Gastroesophageal sphincter (tissue), 4 donors: ENCODE data around the gene PHF5A. TPM values are rescaled to one million over a fixed set of nuclear protein-coding genes. Genes with fewer than 3 reads are reported as not detected.
A peak's percentile ranks its signal among the peaks of the same experiment; 100 is the strongest.

ENCODE experiments used
- ATAC-seq: fragments of 150-250 bp; one replicate; pipeline ENCODE4 v1.9.1; 2016; ENCODE audit warnings: mild to moderate bottlenecking, moderate library complexity
- H3K27ac ChIP-seq, 4 donors: fragments of 200-600 bp; sonication (generic) in 3 of 4; 1 replicate in 3 of 4; 2 replicates in 1 of 4; pipeline ENCODE4 v1.5.1; 2016 to 2019
- H3K27me3 ChIP-seq: fragments of 200-600 bp; sonication (generic); one replicate; pipeline ENCODE4 v1.5.1; 2019
- H3K36me3 ChIP-seq, 2 donors: fragments of 200-600 bp; sonication (generic); one replicate each; pipeline ENCODE4 v1.5.1; 2019; ENCODE audit warnings: control low read depth in 1 of 2
- H3K4me1 ChIP-seq, 3 donors: fragments of 200-600 bp; sonication (generic); 1 replicate in 2 of 3; 2 replicates in 1 of 3; pipeline ENCODE4 v1.5.1; 2016 to 2019; ENCODE audit warnings: control low read depth in 2 of 3
- H3K4me3 ChIP-seq, 2 donors: fragments of 200-600 bp; sonication (generic); one replicate each; pipeline ENCODE4 v1.5.1; 2019; ENCODE audit warnings: mild to moderate bottlenecking in 1 of 2, moderate library complexity in 1 of 2
- H3K9me3 ChIP-seq, 3 donors: fragments of 200-600 bp; sonication (generic); one replicate each; pipeline ENCODE4 v1.5.1; 2017 to 2019; ENCODE audit warnings: control low read depth in 2 of 3
- CTCF ChIP-seq, 4 experiments: fragments of 200-600 bp in 2 of 4; fragments of 450-650 bp in 2 of 4; sonication (generic) in 1 of 4; IDR thresholded peaks; one replicate each; pipeline ENCODE4 v1.5.1; 2017 to 2019; ENCODE audit warnings: antibody characterized with exemption in 4 of 4, mild to moderate bottlenecking in 2 of 4, moderate library complexity in 2 of 4
- EP300 ChIP-seq: sonication (generic); formaldehyde crosslinking; IDR thresholded peaks from one replicate; pipeline ENCODE4 v1.6.1; 2017; ENCODE audit warnings: antibody characterized with exemption, mild to moderate bottlenecking
- POLR2A ChIP-seq, 2 donors: fragments of 450-650 bp; IDR thresholded peaks; one replicate each; pipeline ENCODE4 v1.6.1; 2017; ENCODE audit warnings: antibody characterized with exemption in 2 of 2, mild to moderate bottlenecking in 2 of 2, moderate library complexity in 1 of 2
- POLR2AphosphoS5 ChIP-seq: sonication (generic); formaldehyde crosslinking; IDR thresholded peaks from one replicate; pipeline ENCODE4 v1.6.1; 2017; ENCODE audit warnings: antibody characterized with exemption
- WGBS, 2 donors: methylation state at CpG; one replicate each; pipeline ENCODE4 v1.1.5; 2018; ENCODE audit warnings: low coverage in 1 of 2; 5-methylcytosine and 5-hydroxymethylcytosine counted together
- total RNA-seq, 4 donors: library from RNA; depleted of rRNA; stranded (reverse); fragments of >200 nt; gene quantifications; one replicate each; pipeline ENCODE4 v1.1.0, GENCODE V29; 2016

PHF5A gene
- total RNA-seq, 4 donors from 2014 or later, result 26.7 to 44.5 (median 39.2) TPM

GRCh38 chr22:41491374-41492100 is 23.0 kb upstream of the PHF5A start:
- ATAC-seq, result peak; percentile 56
- no peak overlapping the region for H3K4me3 ChIP-seq
- H3K27ac ChIP-seq, result peak overlapping the region; percentile 76 to 88 (median 82)
- TF ChIP-seq POLR2A (IDR thresholded peaks at IDR 0.05), result no peak
- peak; percentile 84 for TF ChIP-seq POLR2AphosphoS5
- TF ChIP-seq EP300, result no peak
- WGBS, 2 donors, result 24 to 40% methylated on average over 4 to 5 of the region's 5 CpGs
- H3K36me3 ChIP-seq, result peaks cover 0 to 7% of the 10 kb centered on the region in 2 donors
- H3K4me1 ChIP-seq, result peaks cover 17 to 95% (median 33%) of the 10 kb centered on the region in 3 donors
- H3K9me3 ChIP-seq, result no peaks in the 10 kb centered on the region
- no peaks in the 10 kb centered on the region for H3K27me3 ChIP-seq

GRCh38 chr22:41488596-41489385 is 20.3 kb upstream of the PHF5A start:
- no peaks in the 10 kb centered on the region for H3K36me3 ChIP-seq
- no peaks in the 10 kb centered on the region for H3K9me3 ChIP-seq
- WGBS, 2 donors, result 44% methylated on average over 3 of the region's 3 CpGs; no CpG with 5 or more reads in 1 of the 2 donors
- TF ChIP-seq POLR2AphosphoS5 (no peak), CTCF (IDR thresholded peaks at IDR 0.05) (no peak), EP300 (no peak), POLR2A (IDR thresholded peaks at IDR 0.05) (no peak)
- H3K4me1 ChIP-seq, result peaks cover 17 to 100% (median 41%) of the 10 kb centered on the region in 3 donors
- no peaks in the 10 kb centered on the region for H3K27me3 ChIP-seq
- no peak for ATAC-seq
- peak overlapping the region; percentile 66 to 88 (median 86) for H3K27ac ChIP-seq
- no peak overlapping the region for H3K4me3 ChIP-seq

- H3K4me3 ChIP-seq, result no peak overlapping the region
- H3K27me3 ChIP-seq, result no peaks in the 10 kb centered on the region
- no peak for ATAC-seq
- 79% methylated on average over 2 of the region's 4 CpGs; no CpG with 5 or more reads in 1 of the 2 donors for WGBS, 2 donors
- H3K36me3 ChIP-seq, result no peaks in the 10 kb centered on the region
- H3K27ac ChIP-seq, result peak overlapping the region; percentile 66 to 88 (median 86)
- peaks cover 17 to 100% (median 47%) of the 10 kb centered on the region in 3 donors for H3K4me1 ChIP-seq
- TF ChIP-seq POLR2AphosphoS5 (no peak), POLR2A (IDR thresholded peaks at IDR 0.05) (no peak), CTCF (IDR thresholded peaks at IDR 0.05) (no peak), EP300 (no peak)
- no peaks in the 10 kb centered on the region for H3K9me3 ChIP-seq
These were observed 19.6 kb upstream of the PHF5A start for GRCh38 chr22:41488076-41488475.

GRCh38 chr22:41487037-41487935 is 18.8 kb upstream of the PHF5A start:
- H3K4me1 ChIP-seq, result peaks cover 17 to 100% (median 49%) of the 10 kb centered on the region in 3 donors

More at GRCh38 chr22:41487037-41487935, 18.8 kb upstream of the PHF5A start:
- no peaks in the 10 kb centered on the region for H3K36me3 ChIP-seq
- 34 to 37% methylated on average over 6 to 8 of the region's 8 CpGs for WGBS, 2 donors
- ATAC-seq, result peak; percentile 88
- no peaks in the 10 kb centered on the region for H3K27me3 ChIP-seq
- peak overlapping the region; percentile 66 to 88 (median 86) for H3K27ac ChIP-seq
- TF ChIP-seq CTCF (IDR thresholded peaks at IDR 0.05) (no peak), EP300 (no peak), POLR2AphosphoS5 (peak; percentile 84), POLR2A (IDR thresholded peaks at IDR 0.05) (no peak)
- H3K4me3 ChIP-seq, result no peak overlapping the region
- no peaks in the 10 kb centered on the region for H3K9me3 ChIP-seq
